Transverse colon (tissue), 4 donors: ENCODE measurements around the gene XPC. TPM values are rescaled to one million over a fixed set of nuclear protein-coding genes. Genes with fewer than 3 reads are reported as not detected.

Experiments used
- DNase-seq: peaks from one replicate; pipeline ENCODE4 v3.0.0-alpha.2; 2019
- H3K27ac ChIP-seq, 4 donors: fragments of 200-600 bp; sonication (generic); 2 replicates each; pipeline ENCODE4 v1.5.1; 2016 to 2018; ENCODE audit warnings: inconsistent platforms in 4 of 4
- H3K27me3 ChIP-seq: fragments of 200-600 bp; sonication (generic); 2 replicates; pipeline ENCODE4 v1.5.1; 2017; ENCODE audit warnings: inconsistent platforms
- H3K36me3 ChIP-seq, 4 donors: fragments of 200-600 bp; sonication (generic); 2 replicates each; pipeline ENCODE4 v1.5.1; 2017 to 2019; ENCODE audit warnings: inconsistent platforms in 4 of 4
- H3K4me1 ChIP-seq, 4 donors: fragments of 200-600 bp; sonication (generic); 2 replicates each; pipeline ENCODE4 v1.5.1; 2017 to 2020; ENCODE audit warnings: inconsistent platforms in 4 of 4
- H3K4me3 ChIP-seq, 4 donors: fragments of 200-600 bp; sonication (generic); 1 replicate in 1 of 4; 2 replicates in 3 of 4; pipeline versions ENCODE4 v1.5.1 to v1.6.1; 2017 to 2019; ENCODE audit warnings: inconsistent platforms in 4 of 4
- H3K9me3 ChIP-seq, 2 donors: fragments of 200-600 bp; sonication (generic); 2 replicates each; pipeline ENCODE4 v1.5.1; 2017 to 2019; ENCODE audit warnings: inconsistent platforms in 2 of 2
- EP300 ChIP-seq: sonication (generic); formaldehyde crosslinking; IDR thresholded peaks from one replicate; pipeline ENCODE4 v1.6.1; 2017; ENCODE audit warnings: antibody characterized with exemption, low read depth
- POLR2A ChIP-seq: fragments of 450-650 bp; IDR thresholded peaks from one replicate; pipeline ENCODE4 v1.6.1; 2016; ENCODE audit warnings: antibody characterized with exemption, mild to moderate bottlenecking, moderate library complexity
- POLR2AphosphoS5 ChIP-seq, 3 donors: sonication (generic); formaldehyde crosslinking; IDR thresholded peaks; one replicate each; pipeline ENCODE4 v1.6.1; 2016; ENCODE audit warnings: antibody characterized with exemption in 3 of 3
- WGBS, 2 donors: methylation state at CpG; one replicate each; pipeline ENCODE4 v1.1.5; 2018; ENCODE audit warnings: low coverage in 1 of 2; 5-methylcytosine and 5-hydroxymethylcytosine counted together
- in situ Hi-C, 4 donors: fragments of 200-750 bp; cut with MboI; loops; one replicate each; pipeline versions ENCODE4 v1.15.0 to v1.15.1; 2017; ENCODE audit warnings: low sequenced_read_pairs in 3 of 4, low pct_ligation_motif_present in 1 of 4, low pct_unique_long_range_greater_than_20kb in 1 of 4
- intact Hi-C: fragments of 100-400 bp; cut with DNase I; formaldehyde crosslinking; loops from one replicate; pipeline ENCODE4 v1.15.1; 2023; ENCODE audit warnings: low total_unique reads
- total RNA-seq, 4 donors: library from RNA; depleted of rRNA; stranded (reverse); fragments of >200 nt; gene quantifications; one replicate each; pipeline ENCODE4 v1.1.0, GENCODE V29; 2016
- TF ChIP-seq, protein P1 (sequence below), 5 experiments: fragments of 200-600 bp in 3 of 5; fragments of 450-650 bp in 2 of 5; sonication (generic) in 3 of 5; IDR thresholded peaks; 1 replicate in 2 of 5; 2 replicates in 3 of 5; pipeline ENCODE4 v1.5.1; 2016 to 2017; ENCODE audit warnings: antibody characterized with exemption in 5 of 5, inconsistent platforms in 3 of 5, mild to moderate bottlenecking in 2 of 5, moderate library complexity in 1 of 5

Gene XPC
- total RNA-seq, 4 donors from 2014 or later: 30.7 to 287 (median 46.6) TPM

DNA sequence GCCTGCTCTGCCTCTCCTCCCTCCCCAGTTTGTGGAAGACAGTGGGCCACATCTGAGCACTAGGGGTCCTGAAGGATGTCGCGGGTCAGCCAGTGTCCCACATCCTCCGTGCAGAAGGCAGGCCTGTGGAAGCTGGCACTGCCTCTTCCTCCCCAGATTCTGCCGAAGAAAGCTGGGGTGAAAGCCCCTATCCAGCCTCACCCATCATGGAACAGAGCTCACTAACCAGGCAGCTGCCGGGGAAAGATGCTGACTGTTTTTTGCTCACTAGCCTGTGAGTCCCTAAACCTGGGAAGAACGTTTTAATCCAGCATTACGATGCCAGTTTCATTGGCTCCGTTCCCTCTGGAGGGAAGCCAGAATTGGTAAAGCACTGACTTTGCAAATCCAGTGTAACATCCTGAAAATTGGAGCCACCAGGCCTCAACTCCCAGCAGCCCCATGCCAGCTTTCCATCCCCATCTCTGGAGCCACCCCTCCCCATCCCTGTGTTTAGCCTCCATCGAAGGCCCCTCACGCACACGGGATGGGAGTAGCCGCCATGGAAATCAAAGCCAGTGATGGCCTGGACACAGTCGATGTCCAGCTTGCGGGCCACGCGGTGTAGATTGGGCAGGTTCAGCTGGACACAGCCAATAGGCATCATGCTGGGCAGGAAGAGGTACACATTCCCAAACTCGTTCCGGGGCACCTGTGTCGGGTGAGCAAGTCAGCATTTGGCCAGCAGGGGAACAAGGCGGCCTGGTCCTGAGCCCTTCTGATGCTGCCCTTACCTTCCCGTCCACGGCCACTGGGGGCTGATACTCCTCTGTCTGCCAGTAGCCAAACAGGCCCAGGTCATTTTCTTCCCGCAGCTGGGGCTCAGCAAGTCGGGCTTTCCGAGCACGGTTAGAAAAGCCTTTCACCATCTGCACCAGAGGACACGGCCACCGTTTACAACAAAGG lies 30.1 kb downstream of the XPC start:
- Histone ChIP-seq H3K27me3 (no peaks in the 10 kb centered on the region), H3K4me3 (no peak overlapping the region), H3K27ac (no peak overlapping the region), H3K4me1 (peaks cover 0 to 30% (median 22%) of the 10 kb centered on the region in 4 donors), H3K36me3 (peaks cover 0 to 22% (median 9%) of the 10 kb centered on the region in 4 donors), H3K9me3 (no peaks in the 10 kb centered on the region)
- 90% methylated on average over 28 of the region's 28 CpGs; no CpG with 5 or more reads in 1 of the 2 donors for WGBS, 2 donors
- in situ Hi-C loops (no loop called here), intact Hi-C loops (no loop called here)
- no peak for TF ChIP-seq POLR2A
- no peak for TF ChIP-seq POLR2AphosphoS5 (IDR thresholded peaks at IDR 0.05)
- TF ChIP-seq EP300: no peak
- TF ChIP-seq, protein P1, sequence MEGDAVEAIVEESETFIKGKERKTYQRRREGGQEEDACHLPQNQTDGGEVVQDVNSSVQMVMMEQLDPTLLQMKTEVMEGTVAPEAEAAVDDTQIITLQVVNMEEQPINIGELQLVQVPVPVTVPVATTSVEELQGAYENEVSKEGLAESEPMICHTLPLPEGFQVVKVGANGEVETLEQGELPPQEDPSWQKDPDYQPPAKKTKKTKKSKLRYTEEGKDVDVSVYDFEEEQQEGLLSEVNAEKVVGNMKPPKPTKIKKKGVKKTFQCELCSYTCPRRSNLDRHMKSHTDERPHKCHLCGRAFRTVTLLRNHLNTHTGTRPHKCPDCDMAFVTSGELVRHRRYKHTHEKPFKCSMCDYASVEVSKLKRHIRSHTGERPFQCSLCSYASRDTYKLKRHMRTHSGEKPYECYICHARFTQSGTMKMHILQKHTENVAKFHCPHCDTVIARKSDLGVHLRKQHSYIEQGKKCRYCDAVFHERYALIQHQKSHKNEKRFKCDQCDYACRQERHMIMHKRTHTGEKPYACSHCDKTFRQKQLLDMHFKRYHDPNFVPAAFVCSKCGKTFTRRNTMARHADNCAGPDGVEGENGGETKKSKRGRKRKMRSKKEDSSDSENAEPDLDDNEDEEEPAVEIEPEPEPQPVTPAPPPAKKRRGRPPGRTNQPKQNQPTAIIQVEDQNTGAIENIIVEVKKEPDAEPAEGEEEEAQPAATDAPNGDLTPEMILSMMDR (IDR thresholded peaks at IDR 0.05): no peak
- DNase-seq: no peak

DNA sequence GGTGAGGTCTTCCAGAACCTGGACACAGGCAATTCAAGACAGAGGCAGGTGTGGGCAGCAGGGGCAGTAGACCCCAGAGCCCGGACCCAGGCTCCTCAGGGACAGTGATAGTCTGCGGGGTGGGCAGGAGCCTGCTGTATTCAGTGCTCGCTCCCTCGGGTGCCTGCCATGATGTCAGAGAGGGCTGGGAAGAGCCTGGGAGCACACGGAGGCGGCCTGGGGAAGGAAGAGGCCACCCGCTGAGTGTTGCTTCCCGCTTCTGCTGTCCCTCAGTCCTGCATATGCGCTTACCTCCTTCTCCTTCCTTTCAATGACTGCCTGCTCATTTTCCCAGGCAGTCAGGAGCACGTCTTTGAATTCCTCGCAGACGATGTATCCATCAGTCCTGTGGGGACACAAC lies 30.8 kb downstream of the XPC start:
- no peak for TF ChIP-seq EP300
- no peak for TF ChIP-seq POLR2AphosphoS5 (IDR thresholded peaks at IDR 0.05)
- TF ChIP-seq, protein P1 (IDR thresholded peaks at IDR 0.05): no peak
- no peak for TF ChIP-seq POLR2A
- H3K27me3 ChIP-seq: no peaks in the 10 kb centered on the region
- H3K36me3 ChIP-seq: peaks cover 0 to 22% (median 9%) of the 10 kb centered on the region in 4 donors
- in situ Hi-C loops (no loop called here), intact Hi-C loops (no loop called here)
- H3K9me3 ChIP-seq: no peaks in the 10 kb centered on the region
- WGBS, 2 donors: 90% methylated on average over 12 of the region's 12 CpGs; no CpG with 5 or more reads in 1 of the 2 donors
- H3K4me1 ChIP-seq: peaks cover 2 to 37% (median 28%) of the 10 kb centered on the region in 4 donors
- H3K27ac ChIP-seq: peak overlapping the region in 1 of 4 donors; percentile 1
- H3K4me3 ChIP-seq: no peak overlapping the region
- no peak for DNase-seq

DNA sequence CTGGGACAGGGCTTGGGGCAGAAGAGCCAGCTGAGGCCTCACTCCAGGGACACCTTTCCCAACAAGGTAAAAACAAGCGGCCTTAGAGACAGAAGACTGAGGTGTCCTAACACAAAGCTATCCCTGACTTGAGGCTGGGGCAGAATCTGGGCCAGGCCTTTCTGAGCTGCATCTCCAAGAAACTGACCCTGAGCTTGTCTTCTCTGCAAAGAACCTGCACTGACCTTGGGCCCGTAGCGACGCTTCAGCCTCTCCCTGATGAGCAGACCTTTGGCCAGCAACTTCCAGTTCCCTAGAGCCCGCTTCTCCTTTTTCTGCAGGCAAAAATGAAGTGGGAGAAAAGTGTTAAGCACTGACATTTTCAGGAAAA lies 31.4 kb downstream of the XPC start:
- peaks cover 3 to 42% (median 28%) of the 10 kb centered on the region in 4 donors for H3K4me1 ChIP-seq
- 81 to 91% methylated on average over 4 to 5 of the region's 5 CpGs for WGBS, 2 donors
- in situ Hi-C loops (no loop called here), intact Hi-C loops (no loop called here)
- peak overlapping the region in 3 of 4 donors; percentile 87 to 91 (median 91) for H3K27ac ChIP-seq
- H3K36me3 ChIP-seq: peaks cover 0 to 19% (median 9%) of the 10 kb centered on the region in 4 donors
- no peaks in the 10 kb centered on the region for H3K9me3 ChIP-seq
- DNase-seq: no peak
- H3K27me3 ChIP-seq: no peaks in the 10 kb centered on the region
- H3K4me3 ChIP-seq: no peak overlapping the region
- TF ChIP-seq, protein P1 (IDR thresholded peaks at IDR 0.05): no peak
- TF ChIP-seq POLR2AphosphoS5 (IDR thresholded peaks at IDR 0.05): no peak
- no peak for TF ChIP-seq EP300
- TF ChIP-seq POLR2A: no peak

DNA sequence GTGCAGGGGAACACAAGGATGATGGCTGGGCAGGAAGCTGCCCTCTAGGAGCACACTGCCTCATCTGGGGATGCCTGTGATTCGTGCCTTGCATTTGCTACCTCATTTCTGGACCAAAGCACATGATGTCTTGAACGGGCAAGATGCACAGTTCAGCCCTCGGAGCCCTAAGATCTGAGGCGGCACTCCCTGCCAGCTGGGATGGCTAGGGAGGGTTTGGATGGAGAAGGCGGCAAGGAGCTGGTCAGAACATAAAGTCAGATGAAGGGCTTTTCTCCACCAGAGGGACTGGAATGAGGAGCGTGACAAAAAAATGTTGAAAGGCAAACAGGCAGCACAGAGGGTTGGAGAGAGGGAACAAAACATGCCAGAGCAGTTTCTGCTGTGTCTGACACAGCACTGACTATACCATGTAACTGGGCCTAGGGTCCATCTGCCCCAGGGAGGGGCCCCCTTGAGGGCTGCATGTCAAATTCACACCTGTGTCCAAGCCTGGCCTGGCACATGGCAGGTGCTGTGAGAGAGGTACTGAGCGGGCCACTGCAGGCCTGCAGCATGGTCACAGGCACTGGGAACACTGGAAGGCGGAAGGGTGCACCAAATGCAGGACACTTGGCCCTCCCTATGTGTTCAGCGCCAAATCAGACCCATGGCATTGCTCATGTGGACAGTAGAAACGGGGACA lies 31.9 kb downstream of the XPC start:
- Histone ChIP-seq H3K27ac (peak overlapping the region; percentile 82 to 91 (median 89)), H3K27me3 (no peaks in the 10 kb centered on the region), H3K4me1 (peaks cover 3 to 42% (median 28%) of the 10 kb centered on the region in 4 donors), H3K4me3 (no peak overlapping the region), H3K36me3 (peaks cover 0 to 17% (median 7%) of the 10 kb centered on the region in 4 donors), H3K9me3 (no peaks in the 10 kb centered on the region)
- in situ Hi-C loops: no loop called here
- WGBS, 2 donors: 80 to 91% methylated on average over 1 to 10 of the region's 10 CpGs
- no peak for DNase-seq
- no peak for TF ChIP-seq POLR2A
- TF ChIP-seq EP300: no peak
- no peak for TF ChIP-seq POLR2AphosphoS5 (IDR thresholded peaks at IDR 0.05)
- TF ChIP-seq, protein P1 (IDR thresholded peaks at IDR 0.05): no peak
- intact Hi-C loops: no loop called here
